ENCODE results near the gene PPM1J.
A peak's percentile ranks its signal among the peaks of the same experiment; 100 is the strongest.

The PPM1J gene

GRCh38 chr1:112703706-112704105 lies 11.4 kb downstream of the PPM1J start:
- DNase-seq = no peak

- DNase-seq = no peak
Measured at GRCh38 chr1:112702420-112703261, 12.5 kb downstream of the PPM1J start.

- DNase-seq = no peak
Measured at GRCh38 chr1:112702067-112702395, 13.1 kb downstream of the PPM1J start.

- no peak for DNase-seq
Measured at GRCh38 chr1:112701227-112702066, 13.7 kb downstream of the PPM1J start.

- peak; percentile 29 for DNase-seq
Measured at GRCh38 chr1:112700290-112701226, 14.6 kb downstream of the PPM1J start.

GRCh38 chr1:112699425-112700144 lies 15.5 kb downstream of the PPM1J start:
- no peak for DNase-seq

GRCh38 chr1:112698366-112699310 lies 16.5 kb downstream of the PPM1J start:
- peak; percentile 90 for DNase-seq

GRCh38 chr1:112697781-112698201 lies 17.3 kb downstream of the PPM1J start:
- no peak for DNase-seq

- DNase-seq = no peak
Measured at GRCh38 chr1:112696578-112697314, 18.4 kb downstream of the PPM1J start.

GRCh38 chr1:112695276-112695675 lies 19.9 kb downstream of the PPM1J start:
- no peak for DNase-seq

- no peak for DNase-seq
Measured at GRCh38 chr1:112694363-112694929, 20.7 kb downstream of the PPM1J start.

- DNase-seq = no peak
Measured at GRCh38 chr1:112693821-112694220, 21.3 kb downstream of the PPM1J start.

- DNase-seq = no peak
Measured at GRCh38 chr1:112692681-112693080, 22.5 kb downstream of the PPM1J start.

- DNase-seq = no peak
Measured at GRCh38 chr1:112689842-112690237, 25.3 kb downstream of the PPM1J start.

- no peak for DNase-seq
Measured at GRCh38 chr1:112689196-112689841, 25.8 kb downstream of the PPM1J start.

GRCh38 chr1:112688781-112689193 lies 26.3 kb downstream of the PPM1J start:
- DNase-seq = no peak

GRCh38 chr1:112687785-112688496 lies 27.2 kb downstream of the PPM1J start:
- DNase-seq = no peak

- peak; percentile 14 for DNase-seq
Measured at GRCh38 chr1:112687361-112687760, 27.8 kb downstream of the PPM1J start.

- DNase-seq = no peak
Measured at GRCh38 chr1:112686835-112687234, 28.3 kb downstream of the PPM1J start.

All from DMS79 treated with DMSO at 0.1 percent for 48 hours (cell line).